IMR-90 (cell line): ENCODE measurements around the gene MROH2A.

ENCODE experiments used
- CHD1 ChIP-seq: IDR thresholded peaks from 2 replicates; pipeline ENCODE4 v1.6.1; 2012; ENCODE audit warnings: low read depth, low read length, improper control_type of control experiment
- CTCF ChIP-seq: conservative IDR thresholded peaks from 2 replicates; pipeline ENCODE4 v1.5.1; 2012; ENCODE audit warnings: mild to moderate bottlenecking, low read depth, low read length, improper control_type of control experiment
- FOS ChIP-seq: fragments of 150-350 bp; IDR thresholded peaks from 2 replicates; pipeline ENCODE4 v1.6.1; 2016; ENCODE audit warnings: low read depth, low read length
- MAFK ChIP-seq: IDR thresholded peaks from 2 replicates; pipeline ENCODE4 v1.6.1; 2012; ENCODE audit warnings: low read depth, low read length, improper control_type of control experiment
- POLR2A ChIP-seq: IDR thresholded peaks from 2 replicates; pipeline ENCODE4 v1.6.1; 2012; ENCODE audit warnings: mild to moderate bottlenecking, low read depth, low read length
- RFX5 ChIP-seq: IDR thresholded peaks from 2 replicates; pipeline ENCODE4 v1.8.0; 2012; ENCODE audit warnings: low read depth, mild to moderate bottlenecking, low read length, moderate library complexity
- SMC3 ChIP-seq: fragments of 150-350 bp; IDR thresholded peaks from 2 replicates; pipeline ENCODE4 v1.6.1; 2016; ENCODE audit warnings: low read depth, mild to moderate bottlenecking, antibody characterized with exemption, low read length, moderate library complexity
- USF2 ChIP-seq: fragments of 150-350 bp; IDR thresholded peaks from 2 replicates; pipeline ENCODE4 v1.6.1; 2017; ENCODE audit warnings: mild to moderate bottlenecking, antibody characterized with exemption, low read length, low read depth
- TF ChIP-seq, protein P1 (sequence below): fragments of 150-350 bp; IDR thresholded peaks from 2 replicates; pipeline ENCODE4 v1.6.1; 2016; ENCODE audit warnings: low read depth, mild to moderate bottlenecking, low read length, moderate library complexity, borderline replicate concordance

DNA sequence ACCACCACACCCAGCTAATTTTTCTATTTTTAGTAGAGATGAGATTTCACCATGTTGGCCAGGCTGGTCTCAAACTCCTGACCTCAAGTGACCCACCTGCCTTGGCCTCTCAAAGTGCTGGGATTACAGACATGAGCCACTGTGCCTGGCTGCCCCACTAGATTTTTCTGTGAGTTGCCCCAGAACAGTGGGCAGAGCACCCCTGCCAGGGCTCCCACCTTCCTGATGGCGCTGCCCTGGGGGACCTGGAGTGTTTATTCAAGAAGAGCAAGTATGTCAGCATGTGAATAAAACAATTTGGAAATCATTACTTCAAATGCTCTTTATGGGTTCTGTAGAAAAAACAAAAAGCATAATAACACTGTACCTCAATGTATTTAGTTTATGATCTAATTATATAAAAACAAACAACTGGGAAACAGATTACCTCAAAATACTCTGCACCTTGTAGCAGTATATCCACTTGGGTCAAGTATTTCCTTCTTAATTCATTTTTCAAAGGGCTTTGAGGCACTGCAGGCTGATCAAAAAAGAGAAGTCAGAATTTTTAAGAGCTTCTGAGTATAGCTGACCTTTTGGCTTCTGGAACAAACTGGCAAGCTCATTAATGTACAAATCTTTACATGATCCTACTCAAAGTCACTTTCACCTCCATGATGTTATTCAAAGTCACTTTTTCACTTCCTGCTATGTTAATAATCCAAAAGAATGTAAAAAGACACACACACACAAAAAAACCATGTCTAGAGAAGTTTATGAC is 67.4 kb downstream of the MROH2A start:
- TF ChIP-seq CTCF, result no peak
- no peak for TF ChIP-seq USF2
- no peak for TF ChIP-seq FOS
- no peak for TF ChIP-seq POLR2A
- no peak for TF ChIP-seq MAFK
- no peak for TF ChIP-seq SMC3
- TF ChIP-seq RFX5, result no peak
- TF ChIP-seq, protein P1, sequence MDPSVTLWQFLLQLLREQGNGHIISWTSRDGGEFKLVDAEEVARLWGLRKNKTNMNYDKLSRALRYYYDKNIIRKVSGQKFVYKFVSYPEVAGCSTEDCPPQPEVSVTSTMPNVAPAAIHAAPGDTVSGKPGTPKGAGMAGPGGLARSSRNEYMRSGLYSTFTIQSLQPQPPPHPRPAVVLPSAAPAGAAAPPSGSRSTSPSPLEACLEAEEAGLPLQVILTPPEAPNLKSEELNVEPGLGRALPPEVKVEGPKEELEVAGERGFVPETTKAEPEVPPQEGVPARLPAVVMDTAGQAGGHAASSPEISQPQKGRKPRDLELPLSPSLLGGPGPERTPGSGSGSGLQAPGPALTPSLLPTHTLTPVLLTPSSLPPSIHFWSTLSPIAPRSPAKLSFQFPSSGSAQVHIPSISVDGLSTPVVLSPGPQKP, result no peak
- TF ChIP-seq CHD1, result no peak
